Thoracic aorta (tissue), 2 donors: ENCODE measurements around the gene HBS1L. TPM values are rescaled to one million over a fixed set of nuclear protein-coding genes. Genes with fewer than 3 reads are reported as not detected.

Experiments used
- ATAC-seq: fragments of 150-250 bp; one replicate; pipeline ENCODE4 v1.8.0; 2017; ENCODE audit warnings: low read depth; ENCODE audit not compliant: insufficient number of reproducible peaks, low FRiP score
- DNase-seq: peaks from one replicate; pipeline ENCODE4 v3.0.0-alpha.2; 2020; ENCODE audit warnings: low spot score
- H3K27ac ChIP-seq, 2 donors: fragments of 200-600 bp; sonication (generic); 1 replicate in 1 of 2; 2 replicates in 1 of 2; pipeline ENCODE4 v1.5.1; 2016; ENCODE audit warnings: mild to moderate bottlenecking in 2 of 2, moderate library complexity in 2 of 2
- H3K27me3 ChIP-seq: fragments of 200-600 bp; sonication (generic); replicated peaks from 2 replicates; pipeline ENCODE4 v1.6.0; 2016; ENCODE audit warnings: mild to moderate bottlenecking; ENCODE audit not compliant: insufficient read depth
- H3K36me3 ChIP-seq: fragments of 200-600 bp; sonication (generic); one replicate; pipeline ENCODE4 v1.5.1; 2016
- H3K4me1 ChIP-seq, 2 donors: fragments of 200-600 bp; sonication (generic); 1 replicate in 1 of 2; 2 replicates in 1 of 2; pipeline versions ENCODE4 v1.5.1 to v1.6.0; 2016; ENCODE audit warnings: low read depth in 2 of 2, mild to moderate bottlenecking in 1 of 2; ENCODE audit not compliant: control insufficient read depth in 1 of 2
- H3K4me3 ChIP-seq: fragments of 200-600 bp; sonication (generic); 2 replicates; pipeline ENCODE4 v1.5.1; 2016; ENCODE audit warnings: mild to moderate bottlenecking
- H3K9me3 ChIP-seq: fragments of 200-600 bp; sonication (generic); 2 replicates; pipeline ENCODE4 v1.5.1; 2016
- CTCF ChIP-seq: fragments of 200-600 bp; sonication (generic); IDR thresholded peaks from one replicate; pipeline ENCODE4 v1.5.1; 2019; ENCODE audit warnings: antibody characterized with exemption
- total RNA-seq, 2 donors: library from RNA; depleted of rRNA; stranded (reverse); fragments of >200 nt; gene quantifications; one replicate each; pipeline versions ENCODE4 v1.1.0 to v1.2.3, GENCODE V29; 2016

HBS1L gene
- total RNA-seq, 2 donors from 2014 or later, result 42.5 to 48.5 TPM

DNA sequence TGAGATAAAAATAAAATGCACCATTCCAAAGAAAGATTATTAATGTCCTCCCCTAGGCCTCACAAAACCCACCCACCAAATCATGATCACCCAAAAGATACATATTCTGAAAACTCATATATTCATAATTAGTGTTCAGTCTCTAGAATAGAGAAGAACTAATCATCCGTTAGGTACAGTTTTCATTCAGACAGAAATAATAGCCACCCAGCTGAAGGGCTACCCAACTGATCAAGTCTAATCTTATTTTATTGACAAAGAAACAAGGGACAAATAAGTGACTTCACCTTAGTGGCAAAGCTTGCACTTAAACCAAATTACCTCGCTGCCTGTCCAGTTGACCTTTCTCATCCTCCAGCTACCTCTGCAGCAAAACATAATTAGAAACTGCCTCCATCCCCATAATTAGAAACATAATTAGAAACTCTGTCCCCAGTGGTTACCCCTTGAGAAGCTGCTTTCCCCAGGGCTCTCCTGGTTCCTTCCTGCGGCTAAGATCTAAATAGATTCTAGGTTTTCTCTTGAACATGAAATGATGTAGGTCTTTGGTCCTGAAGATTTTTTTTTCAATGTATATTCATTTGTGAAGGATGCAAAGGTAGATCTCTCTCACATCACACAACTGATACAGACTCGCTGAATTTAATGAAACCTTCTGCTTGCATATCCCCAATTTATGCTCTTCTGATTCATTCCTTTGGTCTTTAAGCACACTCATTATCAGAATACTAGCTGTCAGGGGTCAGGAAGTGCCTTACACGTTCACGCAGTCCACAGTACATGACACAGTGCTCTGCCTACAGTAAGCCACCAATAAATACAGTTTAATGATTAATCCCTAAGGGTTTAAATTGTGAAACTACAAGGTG lies 46.3 kb downstream of the HBS1L start:
- Histone ChIP-seq H3K4me1 (no peaks in the 10 kb centered on the region), H3K27me3 (no peaks in the 10 kb centered on the region), H3K36me3 (no peaks in the 10 kb centered on the region), H3K27ac (no peak overlapping the region), H3K4me3 (no peak overlapping the region), H3K9me3 (no peaks in the 10 kb centered on the region)
- no peak for ATAC-seq
- DNase-seq, result no peak
- no peak for TF ChIP-seq CTCF

- Histone ChIP-seq H3K27ac (no peak overlapping the region), H3K4me1 (no peaks in the 10 kb centered on the region), H3K4me3 (no peak overlapping the region), H3K9me3 (no peaks in the 10 kb centered on the region), H3K27me3 (no peaks in the 10 kb centered on the region), H3K36me3 (no peaks in the 10 kb centered on the region)
- DNase-seq (no peak), ATAC-seq (no peak)
- no peak for TF ChIP-seq CTCF
These were observed 48.2 kb downstream of the HBS1L start for GRCh38 chr6:135006386-135006914.

DNA sequence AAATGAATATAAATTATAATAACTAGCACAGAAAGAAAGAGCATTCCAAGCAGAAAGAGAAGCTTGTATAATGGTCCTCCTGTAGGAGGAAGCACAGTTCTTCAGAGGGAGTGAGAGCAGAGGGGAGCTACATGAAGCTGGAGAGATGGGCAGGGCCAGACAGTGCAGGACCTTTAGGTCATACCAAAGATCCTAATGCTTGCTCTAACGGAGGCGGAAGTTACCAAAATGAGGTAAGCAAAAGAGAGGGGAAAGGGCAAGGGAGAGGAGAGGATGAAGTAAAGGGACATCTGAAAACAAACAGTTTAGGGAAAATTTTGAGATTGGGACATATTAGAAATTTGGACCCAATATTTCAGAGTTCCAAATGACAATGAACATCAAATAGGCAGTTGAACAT lies 50.2 kb downstream of the HBS1L start:
- no peaks in the 10 kb centered on the region for H3K4me1 ChIP-seq
- no peak for DNase-seq
- no peak for ATAC-seq
- H3K36me3 ChIP-seq, result no peaks in the 10 kb centered on the region
- H3K27me3 ChIP-seq, result no peaks in the 10 kb centered on the region
- H3K4me3 ChIP-seq, result no peak overlapping the region
- no peaks in the 10 kb centered on the region for H3K9me3 ChIP-seq
- H3K27ac ChIP-seq, result no peak overlapping the region
- no peak for TF ChIP-seq CTCF

DNA sequence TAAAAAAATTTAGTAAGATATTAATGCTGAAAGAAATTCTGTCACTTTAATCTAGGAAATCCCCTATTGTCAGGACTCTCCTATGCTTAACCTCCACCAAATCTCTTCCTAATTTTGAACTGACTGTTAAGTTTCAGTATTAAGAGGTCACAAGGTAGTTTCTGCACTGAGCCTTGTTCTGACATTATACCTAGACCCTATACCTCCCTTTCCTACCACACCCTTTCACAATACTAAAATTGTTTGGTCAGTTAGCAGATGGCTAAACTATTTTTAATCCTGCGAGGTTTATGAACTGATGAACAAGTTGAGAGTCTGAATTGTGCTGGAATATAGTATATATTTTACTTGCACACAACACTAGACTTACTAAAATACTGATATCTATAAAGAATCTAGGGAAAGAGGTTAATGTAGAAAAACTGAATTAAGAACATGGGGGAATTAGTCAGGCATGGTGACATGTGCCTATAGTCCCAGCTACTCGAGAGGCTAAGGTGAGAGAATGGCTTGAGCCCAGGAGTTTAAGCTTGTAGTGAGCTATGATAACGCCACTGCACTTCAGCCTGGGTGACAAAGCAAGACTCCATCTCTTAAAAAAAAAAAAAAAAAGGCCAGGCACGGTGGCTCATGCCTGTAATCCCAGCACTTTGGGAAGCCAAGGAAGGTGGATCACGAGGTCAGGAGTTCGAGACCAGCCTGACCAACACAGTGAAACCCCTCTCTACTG lies 51.5 kb downstream of the HBS1L start:
- Histone ChIP-seq H3K27ac (no peak overlapping the region), H3K4me1 (no peaks in the 10 kb centered on the region), H3K4me3 (no peak overlapping the region), H3K36me3 (no peaks in the 10 kb centered on the region), H3K9me3 (no peaks in the 10 kb centered on the region), H3K27me3 (no peaks in the 10 kb centered on the region)
- TF ChIP-seq CTCF, result no peak
- ATAC-seq (no peak), DNase-seq (no peak)

DNA sequence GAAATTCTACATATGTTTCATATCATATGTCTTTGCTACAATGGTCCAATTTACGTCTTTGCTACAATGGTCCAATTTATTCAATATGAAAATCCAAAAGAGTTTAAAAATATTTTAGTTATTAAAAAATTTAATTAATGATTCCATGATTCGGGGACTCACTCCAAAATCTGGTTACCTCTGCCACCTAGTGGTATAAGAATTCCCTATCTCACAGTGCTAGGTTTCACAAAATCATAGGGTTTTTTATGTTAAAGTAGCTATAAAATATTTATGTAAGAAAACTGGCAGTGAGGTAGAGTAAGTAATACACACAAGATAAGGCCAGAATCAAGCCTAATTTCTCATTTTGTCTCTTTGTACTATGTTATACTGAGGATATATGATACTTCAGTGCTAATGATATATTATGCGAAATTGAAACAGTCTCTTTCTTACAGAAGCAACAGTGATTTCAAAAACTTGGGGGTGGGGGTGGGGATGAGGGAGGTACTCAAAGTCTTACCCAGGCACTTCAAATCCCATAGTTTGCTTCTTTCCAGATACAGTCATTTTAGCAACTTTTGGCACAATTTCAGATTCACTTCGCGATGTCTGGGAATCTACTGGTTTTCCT lies 52.3 kb downstream of the HBS1L start:
- Histone ChIP-seq H3K9me3 (no peaks in the 10 kb centered on the region), H3K27me3 (no peaks in the 10 kb centered on the region), H3K4me1 (no peaks in the 10 kb centered on the region), H3K4me3 (no peak overlapping the region), H3K36me3 (no peaks in the 10 kb centered on the region), H3K27ac (no peak overlapping the region)
- no peak for ATAC-seq
- no peak for DNase-seq
- peak; percentile 22 for TF ChIP-seq CTCF
